Midbrain (tissue), 1 donor: ENCODE data around the gene FANCI.
"Not testable (repeated sequence)": the region's sequence is repeated elsewhere in the genome, so short reads cannot be mapped to it uniquely, and the experiment has no call there.

Experiments used
- DNase-seq: peaks from one replicate; lab custom pipeline; 2025; lab: John Stamatoyannopoulos, UW

FANCI gene

GRCh38 chr15:89225588-89225987, 18.2 kb upstream of the FANCI start:
- DNase-seq = no peak

GRCh38 chr15:89226359-89227221, 17.2 kb upstream of the FANCI start:
- no peak for DNase-seq

- no peak for DNase-seq
Measured at GRCh38 chr15:89227425-89227824, 16.4 kb upstream of the FANCI start.

DNA sequence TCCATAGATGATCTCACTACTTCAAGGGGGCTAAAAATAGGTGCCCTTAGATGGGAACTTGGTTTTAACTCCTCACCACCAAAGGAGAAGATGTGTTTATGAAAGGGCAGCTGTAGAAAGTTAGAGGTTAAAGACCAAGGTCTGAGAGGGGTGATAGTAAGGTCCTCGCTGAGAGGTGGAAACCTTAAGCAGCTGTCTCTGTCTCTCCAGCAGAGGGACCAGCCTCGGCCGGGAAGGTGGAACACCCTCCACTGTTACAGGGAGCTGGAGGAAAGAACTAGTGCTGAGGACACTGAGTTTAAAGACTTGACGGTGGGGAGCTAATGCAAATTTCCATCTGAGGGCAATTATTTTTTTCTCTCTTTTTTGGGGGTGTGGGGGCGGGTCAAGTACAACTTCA, 13.5 kb upstream of the FANCI start:
- no peak for DNase-seq

DNA sequence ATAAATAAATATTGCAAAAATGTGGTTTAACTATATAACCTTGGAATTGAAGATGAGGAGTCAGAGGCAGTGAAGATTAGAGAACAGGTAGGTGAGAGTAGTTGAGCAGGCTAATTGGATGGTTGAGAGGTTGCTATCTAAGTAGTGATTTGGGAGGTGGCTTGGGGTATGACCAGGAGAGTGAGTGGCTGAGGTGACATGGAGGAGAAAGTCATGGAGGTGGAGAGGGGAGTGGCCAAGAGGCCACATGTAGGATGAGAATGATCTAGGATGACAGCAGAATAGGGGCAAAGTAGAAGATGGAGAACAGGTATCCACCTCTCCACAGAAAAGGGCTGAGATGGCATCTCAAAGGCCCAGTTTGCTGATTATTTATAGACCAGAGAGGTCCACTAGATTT, 11.9 kb upstream of the FANCI start:
- DNase-seq = no peak

DNA sequence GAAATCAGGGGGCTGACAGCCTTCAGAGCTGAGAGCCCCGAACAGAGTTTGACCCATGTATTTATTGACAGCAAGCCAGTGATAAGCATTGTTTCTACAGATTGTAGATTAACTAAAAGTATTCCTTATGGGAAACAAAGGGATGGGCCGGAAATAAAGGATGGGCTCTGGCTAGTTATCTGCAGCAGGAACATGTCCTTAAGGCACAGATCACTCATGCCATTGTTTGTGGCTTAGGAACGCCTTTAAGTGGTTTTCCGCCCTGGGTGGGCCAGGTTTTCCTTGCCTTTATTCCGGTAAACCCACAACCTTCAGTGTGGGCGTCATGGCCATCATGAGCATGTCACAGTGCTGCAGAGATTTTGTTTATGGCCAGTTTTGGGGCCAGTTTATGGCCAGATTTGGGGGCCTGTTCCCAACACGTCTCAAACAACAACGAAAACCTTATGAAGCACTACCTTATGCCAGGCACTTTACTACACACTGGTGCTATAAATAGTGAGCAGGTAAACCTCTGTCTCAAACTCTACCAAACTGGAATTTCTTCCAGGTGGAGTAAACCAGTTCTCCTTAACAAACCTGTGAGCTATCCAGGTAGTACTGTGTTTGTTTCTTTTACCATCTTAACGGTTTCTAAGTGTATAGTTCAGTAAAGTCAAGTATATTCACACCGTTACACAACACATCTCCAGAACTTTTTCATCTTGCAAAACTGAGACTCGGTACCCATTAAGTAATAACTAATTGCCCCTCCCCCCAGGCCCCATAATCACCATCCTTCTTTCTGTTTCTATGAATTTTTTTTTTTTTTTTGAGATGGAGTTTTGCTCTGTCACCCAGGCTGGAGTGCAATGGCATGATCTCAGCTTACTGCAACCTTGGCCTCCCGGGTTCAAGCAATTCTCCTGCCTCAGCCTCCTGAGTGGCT, 3.6 kb upstream of the FANCI start:
- DNase-seq = not testable (repeated sequence)

GRCh38 chr15:89243046-89243690, 611 bp upstream of the FANCI start:
- no peak for DNase-seq

GRCh38 chr15:89244574-89244903, 760 bp downstream of the FANCI start:
- no peak for DNase-seq

- DNase-seq = no peak
Measured at GRCh38 chr15:89247446-89247845, 3.7 kb downstream of the FANCI start.

DNA sequence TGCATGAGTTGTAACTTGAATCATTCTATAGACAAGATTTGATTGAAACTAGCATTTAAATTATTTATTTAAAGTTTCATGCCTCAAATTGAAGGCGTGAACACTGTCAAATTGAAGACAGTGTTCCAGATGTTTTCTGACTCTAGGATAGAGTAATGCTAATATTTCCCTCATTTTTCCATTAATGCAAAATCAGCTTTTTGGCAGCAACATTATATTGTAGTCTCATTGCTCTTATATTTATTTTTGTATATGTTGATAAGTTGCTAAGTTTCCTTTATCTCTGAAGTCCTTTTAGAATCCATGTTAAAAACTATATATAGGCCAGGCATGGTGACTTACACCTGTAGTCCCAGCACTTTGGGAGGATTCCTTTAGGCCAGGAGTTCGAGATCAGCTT, 4.8 kb downstream of the FANCI start:
- DNase-seq = no peak

GRCh38 chr15:89250142-89250541, 6.4 kb downstream of the FANCI start:
- DNase-seq = not testable (repeated sequence)

GRCh38 chr15:89277281-89277680, 33.5 kb downstream of the FANCI start:
- not testable (repeated sequence) for DNase-seq

GRCh38 chr15:89278307-89278706, 34.5 kb downstream of the FANCI start:
- no peak for DNase-seq

GRCh38 chr15:89282631-89283030, 38.9 kb downstream of the FANCI start:
- no peak for DNase-seq

DNA sequence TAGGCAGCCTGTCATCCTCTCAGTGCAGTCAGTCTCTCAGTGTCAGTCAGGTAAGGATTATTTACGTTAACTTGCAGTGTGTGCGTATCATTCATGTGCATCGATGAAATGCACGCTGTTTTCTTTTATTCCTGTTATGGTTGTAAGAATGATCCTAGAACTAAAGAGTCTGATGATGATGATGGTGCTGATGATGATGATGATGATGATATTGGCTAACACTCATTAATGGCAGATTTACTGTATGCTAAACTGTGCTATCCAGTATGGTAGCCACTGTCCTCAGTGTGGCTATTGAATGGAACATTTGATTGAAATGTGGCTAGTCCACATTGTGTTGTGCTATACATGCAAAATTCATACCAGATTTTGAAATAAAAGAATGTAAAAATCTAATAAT, 39.4 kb downstream of the FANCI start:
- DNase-seq = no peak

- DNase-seq = no peak
Measured at GRCh38 chr15:89291934-89292438, 48.2 kb downstream of the FANCI start.

DNA sequence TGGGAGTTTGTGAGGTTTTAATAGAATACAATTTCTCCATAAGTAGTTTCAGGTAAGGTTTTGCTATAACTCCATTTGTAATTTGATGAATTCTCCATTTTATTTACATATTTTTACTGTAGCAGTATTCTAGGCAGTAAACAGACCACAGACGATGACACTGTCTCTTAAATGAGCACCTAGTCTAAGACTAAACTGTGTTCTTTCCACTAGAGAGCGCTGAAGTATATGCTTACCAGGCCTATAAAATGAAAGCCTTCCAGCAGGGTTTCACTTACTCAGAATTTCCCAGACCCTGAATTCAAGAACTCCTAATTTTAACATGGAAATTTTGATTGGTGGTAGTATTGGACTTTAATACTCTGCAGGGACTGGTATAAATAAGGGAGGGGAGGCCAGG, 49.2 kb downstream of the FANCI start:
- no peak for DNase-seq

- DNase-seq = peak; percentile 16
Measured at GRCh38 chr15:89299896-89300295, 56.1 kb downstream of the FANCI start.

DNA sequence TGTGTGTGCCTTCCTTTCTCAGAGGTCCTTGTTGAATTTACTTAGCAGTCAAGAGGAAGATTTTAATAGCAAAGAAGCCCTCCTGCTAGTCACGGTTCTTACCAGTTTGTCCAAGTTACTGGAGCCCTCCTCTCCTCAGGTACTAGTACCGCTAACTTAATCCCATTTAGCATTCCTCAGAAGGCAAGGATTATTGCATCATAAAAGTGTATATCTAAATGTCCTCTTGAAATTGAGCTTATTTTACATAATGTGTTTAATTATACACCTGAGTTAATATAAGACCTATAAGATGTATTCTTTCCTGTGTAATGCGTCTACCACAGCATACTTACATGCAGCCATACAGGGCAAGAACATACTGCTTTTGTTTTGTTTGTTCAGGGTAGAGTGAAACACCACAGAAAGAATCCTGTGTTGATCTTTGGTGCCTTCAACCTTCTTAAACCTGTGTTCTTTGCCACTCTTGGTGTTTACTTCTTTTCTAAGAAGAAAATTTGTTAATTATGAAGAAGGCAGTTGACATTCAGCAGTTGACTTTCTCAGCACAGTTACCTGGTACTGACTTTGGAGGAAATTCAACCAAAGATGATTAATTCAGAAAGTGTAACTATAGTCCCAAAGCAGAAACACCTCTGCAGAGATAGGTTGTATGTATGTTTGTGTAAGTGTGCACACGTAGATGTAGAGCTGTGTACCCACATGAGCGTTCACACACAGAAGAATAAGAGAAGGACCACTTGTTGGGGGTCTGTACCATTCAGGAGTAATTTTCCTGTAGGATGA, 57.7 kb downstream of the FANCI start:
- no peak for DNase-seq

DNA sequence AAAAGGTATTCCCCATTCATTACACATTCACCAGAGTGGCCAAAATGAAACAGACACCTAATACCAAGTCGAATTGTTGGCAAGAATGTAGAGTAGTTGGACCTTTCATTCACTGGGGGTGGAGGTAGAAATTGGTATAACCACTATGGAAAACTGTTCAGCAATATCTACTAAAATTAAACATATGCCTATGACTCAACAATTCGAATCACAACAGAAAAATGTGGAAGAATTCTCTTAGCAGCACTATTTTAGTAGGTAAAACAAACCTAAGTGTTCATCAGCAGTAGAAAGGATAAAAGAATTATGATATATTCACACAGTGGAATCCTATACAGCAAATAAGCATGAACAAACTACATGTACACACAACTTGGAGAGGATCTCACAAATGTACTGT, 60.2 kb downstream of the FANCI start:
- no peak for DNase-seq

DNA sequence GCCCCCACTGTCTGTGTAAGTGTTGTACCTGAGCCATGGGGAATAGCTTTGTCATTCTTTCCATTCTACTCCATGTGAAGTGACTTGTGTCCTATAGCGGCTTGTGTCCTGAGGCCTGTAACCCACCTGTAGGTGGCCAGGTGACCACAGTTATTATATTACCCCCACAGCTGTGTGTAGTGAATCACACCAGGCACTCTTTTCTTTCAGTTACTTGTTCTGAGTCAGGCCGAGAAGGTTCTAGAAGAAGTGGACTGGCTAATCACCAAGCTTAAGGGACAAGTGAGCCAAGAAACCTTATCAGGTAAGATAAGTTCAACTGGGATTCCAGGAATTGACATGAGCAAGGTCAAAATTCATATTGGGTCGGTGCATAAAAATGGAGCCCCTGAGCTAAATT, 61.6 kb downstream of the FANCI start:
- no peak for DNase-seq
